CD14-positive monocyte (primary cell): Measurements from ENCODE around the gene MLC1. TPM values are rescaled to one million over a fixed set of nuclear protein-coding genes. Genes with fewer than 3 reads are reported as not detected.
A peak's percentile ranks its signal among the peaks of the same experiment; 100 is the strongest.

Source experiments
- DNase-seq, 3 donors: peaks; one replicate each; pipeline ENCODE4 v3.0.0-alpha.2; 2011 to 2022
- H2AFZ ChIP-seq: 2 replicates; pipeline ENCODE4 v1.6.0; 2012; ENCODE audit warnings: mild to moderate bottlenecking, low read depth, low read length, inconsistent platforms; ENCODE audit not compliant: insufficient read depth, poor library complexity, severe bottlenecking
- H3K27ac ChIP-seq, 2 donors: 1 replicate in 1 of 2; 2 replicates in 1 of 2; pipeline ENCODE4 v1.5.1; 2012 to 2013; ENCODE audit warnings: low read length in 2 of 2, control low read depth in 1 of 2, inconsistent platforms in 1 of 2, low read depth in 1 of 2, mild to moderate bottlenecking in 1 of 2
- H3K27me3 ChIP-seq, 2 donors: one replicate each; pipeline versions ENCODE4 v1.6.0 to v1.6.1; 2011 to 2013; ENCODE audit warnings: low read length in 2 of 2; ENCODE audit not compliant: control insufficient read depth in 2 of 2, insufficient read depth in 2 of 2
- H3K36me3 ChIP-seq, 2 donors: replicated peaks in 1 of 2; 1 replicate in 1 of 2; 2 replicates in 1 of 2; pipeline versions ENCODE4 v1.5.1 to v1.6.1; 2012 to 2013; ENCODE audit warnings: low read length in 2 of 2, control low read depth in 1 of 2, inconsistent platforms in 1 of 2, mild to moderate bottlenecking in 1 of 2; ENCODE audit not compliant: insufficient read depth in 2 of 2, control insufficient read depth in 1 of 2
- H3K4me1 ChIP-seq, 2 donors: 1 replicate in 1 of 2; 2 replicates in 1 of 2; pipeline versions ENCODE4 v1.5.1 to v1.6.1; 2012 to 2013; ENCODE audit warnings: low read length in 2 of 2, control low read depth in 1 of 2, inconsistent platforms in 1 of 2, mild to moderate bottlenecking in 1 of 2, moderate library complexity in 1 of 2; ENCODE audit not compliant: insufficient read depth in 2 of 2, control insufficient read depth in 1 of 2
- H3K4me2 ChIP-seq: replicated peaks from 2 replicates; pipeline ENCODE3; 2012; ENCODE audit warnings: low read length, moderate library complexity, mild to moderate bottlenecking; ENCODE audit not compliant: poor library complexity, severe bottlenecking; ENCODE audit errors: extremely low read depth
- H3K4me3 ChIP-seq, 3 experiments: fragments of 200-600 bp in 1 of 3; sonication (generic) in 1 of 3; replicated peaks in 1 of 3; 1 replicate in 2 of 3; 2 replicates in 1 of 3; pipeline ENCODE4 v1.5.1; 2011 to 2013; ENCODE audit warnings: low read length in 3 of 3, mild to moderate bottlenecking in 3 of 3, control low read depth in 2 of 3, low read depth in 2 of 3, inconsistent platforms in 1 of 3, moderate library complexity in 1 of 3
- H3K79me2 ChIP-seq: 2 replicates; pipeline ENCODE4 v1.6.0; 2012; ENCODE audit warnings: mild to moderate bottlenecking, control low read depth, inconsistent platforms, low read length, moderate library complexity; ENCODE audit not compliant: insufficient read depth
- H3K9ac ChIP-seq: 2 replicates; pipeline ENCODE4 v1.6.0; 2017; ENCODE audit warnings: low read length, mild to moderate bottlenecking; ENCODE audit not compliant: insufficient read depth, poor library complexity, severe bottlenecking
- H3K9me3 ChIP-seq, 2 donors: replicated peaks in 1 of 2; 1 replicate in 1 of 2; 2 replicates in 1 of 2; pipeline versions ENCODE4 v1.5.1 to v1.6.1; 2012 to 2013; ENCODE audit warnings: low read length in 2 of 2, control low read depth in 1 of 2; ENCODE audit not compliant: control insufficient read depth in 1 of 2, insufficient read depth in 1 of 2
- H4K20me1 ChIP-seq: 2 replicates; pipeline ENCODE4 v1.6.0; 2012; ENCODE audit warnings: mild to moderate bottlenecking, low read length, control low read depth, moderate library complexity; ENCODE audit not compliant: insufficient read depth
- H3K27ac Mint-ChIP-seq, 7 donors: one replicate each; pipeline ENCODE4 v1.8.0; 2020; ENCODE audit warnings: mild to moderate bottlenecking in 7 of 7, mixed read lengths in 7 of 7, moderate library complexity in 6 of 7, inconsistent platforms in 2 of 7
- H3K27me3 Mint-ChIP-seq, 3 donors: one replicate each; pipeline ENCODE4 v1.8.0; 2021 to 2022; ENCODE audit warnings: low read depth in 3 of 3, mild to moderate bottlenecking in 3 of 3, mixed read lengths in 3 of 3, moderate library complexity in 3 of 3, inconsistent platforms in 1 of 3
- H3K36me3 Mint-ChIP-seq, 2 donors: one replicate each; pipeline ENCODE4 v1.8.0; 2020; ENCODE audit warnings: mixed read lengths in 2 of 2, inconsistent platforms in 1 of 2, mild to moderate bottlenecking in 1 of 2
- H3K4me1 Mint-ChIP-seq: one replicate; pipeline ENCODE4 v1.8.0; 2020; ENCODE audit warnings: mild to moderate bottlenecking, mixed read lengths
- H3K4me3 Mint-ChIP-seq, 2 donors: one replicate each; pipeline ENCODE4 v1.8.0; 2020; ENCODE audit warnings: mild to moderate bottlenecking in 2 of 2, mixed read lengths in 2 of 2, moderate library complexity in 1 of 2
- H3K9me3 Mint-ChIP-seq, 7 donors: one replicate each; pipeline ENCODE4 v1.8.0; 2020 to 2022; ENCODE audit warnings: mixed read lengths in 7 of 7, mild to moderate bottlenecking in 6 of 7, moderate library complexity in 6 of 7, inconsistent platforms in 2 of 7
- WGBS: methylation state at CpG from one replicate; pipeline ENCODE4 v1.1.5; 2013; ENCODE audit warnings: missing lambda C conversion rate; ENCODE audit not compliant: insufficient coverage; 5-methylcytosine and 5-hydroxymethylcytosine counted together
- intact Hi-C, 2 donors: fragments of 100-400 bp; cut with micrococcal nuclease; formaldehyde crosslinking; loops; one replicate each; pipeline versions ENCODE4 v1.15.0 to v1.15.1; 2023
- polyA plus RNA-seq, 3 donors: library from polyadenylated mRNA; depleted of rRNA in 1 of 3; unstranded in 2 of 3; stranded (reverse) in 1 of 3; fragments of 300-500 nt in 2 of 3; fragments of >200 nt in 1 of 3; fragmentation: Illumina TruSeq in 2 of 3; gene quantifications; 1 replicate in 2 of 3; 2 replicates in 1 of 3; pipeline ENCODE4 v1.2.3, GENCODE V29; 2012 to 2021
- TF ChIP-seq, protein P1 (sequence below): fragments of 200-600 bp; IDR thresholded peaks from one replicate; pipeline ENCODE4 v1.8.0; 2022; ENCODE audit warnings: antibody characterized with exemption, mild to moderate bottlenecking

The MLC1 gene
- polyA plus RNA-seq, 3 donors = 1.6 to 3.6 (median 1.8) TPM

DNA sequence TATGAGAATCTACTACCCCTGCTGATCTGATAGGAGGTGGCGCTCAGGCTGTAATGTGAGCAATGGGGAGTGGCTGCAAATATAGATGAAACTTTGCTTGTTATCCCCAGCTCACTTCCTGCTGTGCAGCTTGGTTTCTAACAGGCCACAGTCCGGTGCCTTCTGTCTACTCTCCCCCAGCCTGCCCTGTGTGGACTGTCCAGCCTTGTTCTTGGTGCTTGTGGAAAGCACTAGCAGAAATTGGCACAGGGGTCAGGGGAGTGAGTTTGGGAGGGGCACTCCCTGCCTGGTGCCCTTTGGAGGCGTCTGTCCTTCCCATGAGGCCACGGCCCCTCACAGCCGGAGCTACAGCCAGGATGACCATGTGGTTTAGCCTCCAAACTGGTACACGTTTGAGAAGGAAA, 18.9 kb upstream of the MLC1 start:
- H3K9me3 ChIP-seq = no peaks in the 10 kb centered on the region
- 100% methylated on average over 3 of the region's 6 CpGs for WGBS
- intact Hi-C loops = no loop called here
- H3K4me2 ChIP-seq = no peak overlapping the region
- H3K79me2 ChIP-seq = no peaks in the 10 kb centered on the region
- H3K27ac Mint-ChIP-seq = no peak overlapping the region
- no peaks in the 10 kb centered on the region for H3K36me3 ChIP-seq
- H3K27ac ChIP-seq = no peak overlapping the region
- DNase-seq = no peak
- no peaks in the 10 kb centered on the region for H3K36me3 Mint-ChIP-seq
- no peaks in the 10 kb centered on the region for H4K20me1 ChIP-seq
- peak overlapping the region; percentile 17 for H2AFZ ChIP-seq
- H3K27me3 Mint-ChIP-seq = peaks cover 2 to 5% (median 3%) of the 10 kb centered on the region in 3 donors
- H3K9me3 Mint-ChIP-seq = no peaks in the 10 kb centered on the region
- no peak overlapping the region for H3K4me3 Mint-ChIP-seq
- H3K4me1 ChIP-seq = peaks cover 6 to 7% of the 10 kb centered on the region in 2 donors
- TF ChIP-seq, protein P1, sequence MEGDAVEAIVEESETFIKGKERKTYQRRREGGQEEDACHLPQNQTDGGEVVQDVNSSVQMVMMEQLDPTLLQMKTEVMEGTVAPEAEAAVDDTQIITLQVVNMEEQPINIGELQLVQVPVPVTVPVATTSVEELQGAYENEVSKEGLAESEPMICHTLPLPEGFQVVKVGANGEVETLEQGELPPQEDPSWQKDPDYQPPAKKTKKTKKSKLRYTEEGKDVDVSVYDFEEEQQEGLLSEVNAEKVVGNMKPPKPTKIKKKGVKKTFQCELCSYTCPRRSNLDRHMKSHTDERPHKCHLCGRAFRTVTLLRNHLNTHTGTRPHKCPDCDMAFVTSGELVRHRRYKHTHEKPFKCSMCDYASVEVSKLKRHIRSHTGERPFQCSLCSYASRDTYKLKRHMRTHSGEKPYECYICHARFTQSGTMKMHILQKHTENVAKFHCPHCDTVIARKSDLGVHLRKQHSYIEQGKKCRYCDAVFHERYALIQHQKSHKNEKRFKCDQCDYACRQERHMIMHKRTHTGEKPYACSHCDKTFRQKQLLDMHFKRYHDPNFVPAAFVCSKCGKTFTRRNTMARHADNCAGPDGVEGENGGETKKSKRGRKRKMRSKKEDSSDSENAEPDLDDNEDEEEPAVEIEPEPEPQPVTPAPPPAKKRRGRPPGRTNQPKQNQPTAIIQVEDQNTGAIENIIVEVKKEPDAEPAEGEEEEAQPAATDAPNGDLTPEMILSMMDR = no peak
- H3K27me3 ChIP-seq = no peaks in the 10 kb centered on the region
- peaks cover 17% of the 10 kb centered on the region for H3K4me1 Mint-ChIP-seq
- H3K9ac ChIP-seq = no peak overlapping the region
- H3K4me3 ChIP-seq = no peak overlapping the region

DNA sequence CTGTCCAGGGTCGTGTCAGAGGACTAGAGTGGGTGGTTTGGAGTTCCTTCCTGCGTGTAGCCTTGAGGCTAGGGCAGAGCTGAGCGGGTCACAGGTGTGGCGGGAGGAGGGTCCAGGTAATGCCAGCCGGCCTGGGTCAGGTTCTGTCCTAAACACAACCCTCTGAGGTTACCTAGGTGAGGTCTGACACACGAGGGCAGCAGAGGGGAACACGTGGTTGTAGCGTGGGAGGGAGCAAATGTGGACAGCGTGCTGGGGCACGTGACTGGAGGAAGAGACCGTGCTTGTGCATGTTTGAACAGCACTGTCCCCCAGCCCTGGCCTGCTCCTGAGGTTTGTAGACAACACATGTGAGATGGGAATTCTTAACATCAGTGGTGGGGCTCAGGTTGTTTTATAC, 17.7 kb upstream of the MLC1 start:
- no peak overlapping the region for H3K9ac ChIP-seq
- no peak for DNase-seq
- intact Hi-C loops = no loop called here
- peak overlapping the region; percentile 47 for H2AFZ ChIP-seq
- H3K4me2 ChIP-seq = no peak overlapping the region
- H3K4me3 ChIP-seq = no peak overlapping the region
- peaks cover 2 to 5% (median 3%) of the 10 kb centered on the region in 3 donors for H3K27me3 Mint-ChIP-seq
- no peaks in the 10 kb centered on the region for H3K36me3 ChIP-seq
- no peaks in the 10 kb centered on the region for H3K9me3 Mint-ChIP-seq
- no peak overlapping the region for H3K27ac Mint-ChIP-seq
- no peak overlapping the region for H3K4me3 Mint-ChIP-seq
- peaks cover 17% of the 10 kb centered on the region for H3K4me1 Mint-ChIP-seq
- TF ChIP-seq, protein P1 = no peak
- H3K9me3 ChIP-seq = no peaks in the 10 kb centered on the region
- H3K4me1 ChIP-seq = peaks cover 6 to 7% of the 10 kb centered on the region in 2 donors
- no peaks in the 10 kb centered on the region for H3K79me2 ChIP-seq
- H3K36me3 Mint-ChIP-seq = no peaks in the 10 kb centered on the region
- no peak overlapping the region for H3K27ac ChIP-seq
- WGBS = 38% methylated on average over 9 of the region's 11 CpGs
- H3K27me3 ChIP-seq = no peaks in the 10 kb centered on the region
- H4K20me1 ChIP-seq = no peaks in the 10 kb centered on the region
